Measurements from ENCODE around the gene ZCCHC8. TPM values are rescaled to one million over a fixed set of nuclear protein-coding genes. Genes with fewer than 3 reads are reported as not detected.

Gene ZCCHC8
- total and polyA plus RNA-seq, 5 donors from 2014 or later: 11.8 to 66.1 (median 15.9) TPM

Other genes with a start within 250 kb of the ZCCHC8 start
- gene VPS33A, start 234.4 kb downstream of the ZCCHC8 start, total RNA-seq: 27.4 TPM
- gene VPS33A, start 234.4 kb downstream of the ZCCHC8 start, polyA plus RNA-seq: 10 to 100 TPM; 35.8 to 51.4 (median 41.3) TPM
- 99.8 TPM for gene CLIP1, start 78.3 kb downstream of the ZCCHC8 start, total RNA-seq
- 10 to 100 TPM; 17.1 to 19.2 (median 18.3) TPM for gene CLIP1, start 78.3 kb downstream of the ZCCHC8 start, polyA plus RNA-seq
- gene RSRC2, start 26.0 kb upstream of the ZCCHC8 start, total RNA-seq: 293 TPM
- gene RSRC2, start 26.0 kb upstream of the ZCCHC8 start, polyA plus RNA-seq: 10 to 100 TPM; 28.3 to 37.5 (median 32.2) TPM
- 27.8 TPM for gene KNTC1, start 26.3 kb upstream of the ZCCHC8 start, total RNA-seq
- 1 to 10 TPM; 2.1 to 8.0 (median 3.3) TPM for gene KNTC1, start 26.3 kb upstream of the ZCCHC8 start, polyA plus RNA-seq
- gene HCAR2, start 202.4 kb upstream of the ZCCHC8 start, total RNA-seq: not detected
- gene HCAR2, start 202.4 kb upstream of the ZCCHC8 start, polyA plus RNA-seq: not detected
- gene HCAR3, start 215.9 kb upstream of the ZCCHC8 start, total RNA-seq: not detected
- not detected for gene HCAR3, start 215.9 kb upstream of the ZCCHC8 start, polyA plus RNA-seq
- not detected for gene HCAR1, start 229.9 kb upstream of the ZCCHC8 start, total RNA-seq
- not detected for gene HCAR1, start 229.9 kb upstream of the ZCCHC8 start, polyA plus RNA-seq